Dedifferentiated amniotic fluid mesenchymal stem cell (primary cell): ENCODE measurements around the gene IRF5.

Experiments used
- DNase-seq: peaks from one replicate; pipeline ENCODE4 v3.0.0-alpha.2; 2016; ENCODE audit errors: extremely low spot score

IRF5 gene

GRCh38 chr7:128937647-128938543 lies at the start of gene IRF5:
IRF5 (plus strand) TSS chr7:128937927; CDS start chr7:128942082, 4,155 bp downstream.
- no peak for DNase-seq

- DNase-seq = no peak
Observed at GRCh38 chr7:128888039-128888755, 49.5 kb upstream of the IRF5 start.

DNA sequence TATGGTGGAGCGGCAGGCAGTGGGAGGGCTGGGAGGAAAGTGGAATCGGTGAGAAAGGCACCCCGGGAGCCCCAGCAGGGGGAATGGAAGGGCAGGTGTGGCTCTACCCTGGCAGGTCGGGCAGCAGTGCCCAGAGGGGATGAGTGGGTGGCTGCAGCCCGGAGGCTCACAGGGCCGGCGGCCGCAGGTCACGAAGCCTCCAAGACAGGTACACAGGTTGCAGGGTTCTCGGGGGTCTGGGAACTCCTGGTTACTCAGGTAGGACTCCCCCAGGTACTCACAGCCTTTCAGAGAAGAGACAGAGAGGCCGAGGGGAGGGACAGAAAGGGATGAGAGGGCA lies 49.0 kb upstream of the IRF5 start:
- no peak for DNase-seq

GRCh38 chr7:128889121-128889520 lies 48.6 kb upstream of the IRF5 start:
- no peak for DNase-seq

DNA sequence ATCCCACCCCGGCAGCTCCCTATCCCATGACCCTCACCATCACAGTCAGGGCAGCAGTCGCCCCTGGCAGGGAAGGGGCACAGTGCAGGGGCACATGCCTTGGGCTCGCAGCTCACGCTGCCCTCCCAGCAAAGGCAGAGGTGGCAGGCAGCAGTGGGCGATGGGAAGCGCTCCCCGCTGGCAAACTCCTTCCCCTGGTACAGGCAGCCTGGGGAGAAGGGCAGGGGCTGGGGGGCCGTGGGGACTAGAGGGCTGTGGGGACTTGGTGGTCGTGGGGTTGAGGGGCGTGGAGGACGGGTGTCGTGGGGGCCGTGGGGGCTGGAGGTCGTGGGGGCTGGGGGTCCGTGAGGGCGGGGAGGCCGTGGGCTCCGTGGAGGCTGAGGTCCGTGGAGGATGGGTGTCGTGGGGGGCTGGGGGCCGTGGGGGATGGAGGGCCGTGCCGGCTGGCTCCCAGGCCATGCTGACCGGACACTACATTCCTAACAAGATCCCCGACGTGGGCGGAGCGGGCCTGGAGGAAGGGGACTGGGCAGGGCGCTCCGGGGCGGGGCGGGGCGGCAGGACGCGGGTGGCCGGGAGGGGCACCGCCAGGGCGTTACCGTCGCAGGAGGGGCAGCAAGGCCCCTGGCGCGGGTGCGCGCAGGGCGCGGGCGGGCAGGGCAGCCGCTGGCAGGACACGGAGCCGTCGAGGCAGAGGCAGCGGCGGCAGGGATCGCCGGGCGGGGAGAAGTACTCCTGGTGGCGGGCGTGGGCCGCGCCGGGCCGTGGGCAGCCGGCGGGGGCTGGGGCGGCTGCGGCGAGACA lies 47.2 kb upstream of the IRF5 start:
- no peak for DNase-seq

- no peak for DNase-seq
Observed at GRCh38 chr7:128891110-128891941, 46.4 kb upstream of the IRF5 start.

- DNase-seq = no peak
Observed at GRCh38 chr7:128891942-128892269, 45.8 kb upstream of the IRF5 start.

- no peak for DNase-seq
Observed at GRCh38 chr7:128892521-128893250, 45.0 kb upstream of the IRF5 start.

- DNase-seq = no peak
Observed at GRCh38 chr7:128893251-128894100, 44.3 kb upstream of the IRF5 start.

- DNase-seq = no peak
Observed at GRCh38 chr7:128894101-128894440, 43.7 kb upstream of the IRF5 start.

GRCh38 chr7:128895320-128895719 lies 42.4 kb upstream of the IRF5 start:
- no peak for DNase-seq

DNA sequence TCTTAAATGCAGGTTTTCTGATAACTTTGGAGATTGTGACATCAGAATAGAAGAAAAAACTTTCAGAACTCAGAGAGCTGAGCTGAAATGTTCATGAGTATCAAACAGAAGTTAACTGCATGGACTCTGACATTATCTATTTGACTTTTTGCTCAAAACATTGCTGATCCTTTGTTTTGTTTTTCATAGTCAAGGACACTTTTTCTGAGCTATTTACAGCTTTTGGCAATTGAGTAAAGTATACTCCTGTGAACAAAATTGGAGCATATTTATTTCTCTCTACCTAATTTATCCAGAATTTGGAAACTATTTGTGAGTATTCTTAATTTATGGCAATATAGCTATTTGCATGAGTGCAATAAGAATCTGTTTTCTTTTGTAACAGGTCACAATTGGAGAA lies 38.3 kb upstream of the IRF5 start:
- DNase-seq = no peak

DNA sequence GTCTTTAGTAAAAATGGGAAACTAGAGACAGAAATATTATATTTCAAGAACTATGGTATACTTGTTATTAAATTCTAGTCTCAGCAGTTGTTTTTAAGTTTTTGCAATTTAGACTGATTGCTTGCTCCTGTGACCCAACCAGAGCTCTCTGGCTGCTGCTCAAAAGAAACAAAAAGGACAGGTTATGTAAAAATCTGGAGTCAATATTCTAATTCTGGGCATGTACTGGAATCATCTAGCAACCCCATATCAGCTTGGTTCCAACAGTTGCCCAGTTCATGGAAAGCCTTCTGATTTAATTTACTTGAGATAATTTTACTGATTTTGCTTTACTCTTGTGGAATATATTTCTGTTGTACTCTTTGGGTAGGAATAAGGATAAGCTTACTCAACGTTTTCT lies 37.5 kb upstream of the IRF5 start:
- DNase-seq = no peak

GRCh38 chr7:128902761-128903585 lies 34.8 kb upstream of the IRF5 start:
- no peak for DNase-seq

DNA sequence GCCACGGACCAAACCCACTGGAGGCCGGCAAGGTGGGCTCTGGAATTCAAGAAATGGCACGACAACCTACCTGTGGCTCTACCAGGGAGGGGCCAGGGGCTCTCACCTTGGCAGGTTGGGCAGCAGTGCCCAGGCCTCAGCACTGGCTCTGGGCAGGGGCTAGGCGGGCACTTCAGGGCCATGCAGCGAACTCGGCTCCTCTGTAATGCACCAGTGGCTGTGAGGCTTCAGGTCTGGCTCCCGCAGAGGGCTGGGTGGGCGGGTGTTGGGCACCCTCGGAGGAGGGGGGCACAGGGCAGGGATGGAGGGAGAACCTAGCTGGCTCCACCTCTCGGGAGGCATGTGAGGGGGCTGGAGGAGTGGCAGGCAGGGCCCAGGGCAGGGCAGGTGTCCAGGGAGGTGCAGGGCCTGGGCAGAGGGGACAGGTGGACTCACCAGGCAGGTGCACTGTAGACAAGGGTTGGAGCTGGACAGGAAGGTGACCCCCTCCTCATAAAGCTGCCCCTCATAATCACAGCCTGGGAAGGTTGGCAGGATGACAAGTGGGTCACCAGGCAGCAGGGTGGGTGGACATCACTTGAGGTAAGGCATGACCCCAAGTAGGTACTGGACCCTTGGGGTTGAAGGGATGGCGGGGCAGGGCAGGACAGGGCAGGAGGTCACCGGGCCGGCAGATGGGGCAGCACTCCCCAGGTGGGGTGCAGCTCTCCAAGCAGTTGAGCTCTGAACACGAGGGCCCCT lies 33.9 kb upstream of the IRF5 start:
- DNase-seq = no peak

GRCh38 chr7:128904381-128905197 lies 33.1 kb upstream of the IRF5 start:
- DNase-seq = peak; percentile 43

DNA sequence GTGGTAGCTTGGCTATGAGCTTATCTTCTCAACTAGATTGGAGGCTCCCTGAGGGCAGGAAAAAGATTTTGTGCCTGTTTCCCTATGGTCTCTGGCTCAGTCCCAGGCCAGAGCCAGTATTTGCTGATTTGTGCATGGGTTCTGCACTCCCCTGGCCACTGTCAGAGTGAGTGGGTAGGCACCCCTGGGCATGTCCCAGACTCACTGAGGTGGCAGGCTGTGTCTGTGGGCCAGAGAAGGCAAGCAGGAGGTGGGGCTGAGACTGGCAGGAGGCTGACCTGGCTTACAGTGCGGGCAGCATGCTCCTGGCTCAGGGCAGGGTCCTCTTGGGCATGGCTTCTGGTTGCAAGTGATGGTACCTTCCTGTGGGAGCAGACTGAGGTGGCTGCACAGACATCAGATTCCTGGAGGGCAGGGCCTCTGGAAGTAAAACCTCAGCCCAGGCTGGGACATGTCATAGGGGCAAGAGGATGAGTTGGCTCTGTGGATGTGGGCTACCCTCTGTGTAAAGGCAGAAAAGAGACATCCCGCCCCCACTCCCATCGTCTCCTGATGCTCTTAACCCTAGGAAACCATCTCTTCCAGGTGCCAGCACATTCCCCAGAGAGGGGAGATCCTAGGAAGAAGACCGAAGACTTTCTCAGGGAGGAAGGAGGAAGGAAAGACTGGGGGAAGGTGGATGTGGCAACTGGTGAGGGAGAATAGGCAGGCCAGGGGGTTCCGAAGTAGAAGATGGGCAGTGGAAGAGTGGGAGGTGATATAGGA lies 31.5 kb upstream of the IRF5 start:
- DNase-seq = no peak
